OCI-LY1 (cell line): Measurements from ENCODE around the gene CXCR5.

Experiments used
- CTCF ChIP-seq: fragments of 200-600 bp; sonication (generic), shearing (Covaris generic); IDR thresholded peaks from 2 replicates; pipeline ENCODE4 v1.5.1; 2017; ENCODE audit warnings: mild to moderate bottlenecking, antibody characterized with exemption, low read length, moderate library complexity, mixed read lengths
- EZH2 ChIP-seq: fragments of 200-600 bp; sonication (generic), shearing (Covaris generic); IDR thresholded peaks from 2 replicates; pipeline ENCODE4 v1.8.0; 2017; ENCODE audit warnings: borderline replicate concordance, mixed run types, mild to moderate bottlenecking, antibody characterized with exemption, low read length, moderate library complexity, mixed read lengths

- TF ChIP-seq CTCF (no peak), EZH2 (no peak)
Observed at GRCh38 chr11:118897721-118898310, 14.1 kb downstream of the CXCR5 start.
